DMS79 (cell line): ENCODE results near the gene TBX4.
"Not testable (repeated sequence)": the region's sequence is repeated elsewhere in the genome, so short reads cannot be mapped to it uniquely, and the experiment has no call there.

Experiments
- DNase-seq: peaks from one replicate; lab custom pipeline; 2025; lab: John Stamatoyannopoulos, UW

The TBX4 gene

GRCh38 chr17:61527441-61527840 is 75.2 kb downstream of the TBX4 start:
- DNase-seq: not testable (repeated sequence)

- DNase-seq: no peak
These were observed 75.9 kb downstream of the TBX4 start for GRCh38 chr17:61528171-61528570.

- DNase-seq: no peak
These were observed 79.0 kb downstream of the TBX4 start for GRCh38 chr17:61531223-61531622.

GRCh38 chr17:61532826-61533225 is 80.6 kb downstream of the TBX4 start:
- no peak for DNase-seq

- no peak for DNase-seq
These were observed 81.6 kb downstream of the TBX4 start for GRCh38 chr17:61533797-61534196.

GRCh38 chr17:61534414-61534813 is 82.2 kb downstream of the TBX4 start:
- no peak for DNase-seq
